ENCODE data around the gene IRF8.

The IRF8 gene

GRCh38 chr16:85891776-85892166 is 7.2 kb upstream of the IRF8 start:
- in situ Hi-C loops (cut with HindIII; ENCODE audit: low sequenced_read_pairs) = loop anchor here (5.0 kb wide), 1 partner anchor 101 kb away; no protein-coding TSS in a partner anchor

GRCh38 chr16:85892760-85893159 is 6.2 kb upstream of the IRF8 start:
- in situ Hi-C loops (cut with HindIII; ENCODE audit: low sequenced_read_pairs) = loop anchor here (5.0 kb wide), 1 partner anchor 100 kb away; no protein-coding TSS in a partner anchor

- in situ Hi-C loops (cut with HindIII; ENCODE audit: low sequenced_read_pairs) = loop anchor here (5.0 kb wide), 1 partner anchor 98 kb away; no protein-coding TSS in a partner anchor
Observed at GRCh38 chr16:85894266-85894665, 4.7 kb upstream of the IRF8 start.

GRCh38 chr16:85897382-85897781 is 1.6 kb upstream of the IRF8 start:
- in situ Hi-C loops (cut with HindIII; ENCODE audit: low sequenced_read_pairs) = no loop called here

- in situ Hi-C loops (cut with HindIII; ENCODE audit: low sequenced_read_pairs) = no loop called here
Observed at GRCh38 chr16:85899444-85899843, 482 bp downstream of the IRF8 start.

- in situ Hi-C loops (cut with HindIII; ENCODE audit: low sequenced_read_pairs) = no loop called here
Observed at GRCh38 chr16:85900027-85900792, 1.2 kb downstream of the IRF8 start.

GRCh38 chr16:85901110-85901509 is 2.1 kb downstream of the IRF8 start:
- in situ Hi-C loops (cut with HindIII; ENCODE audit: low sequenced_read_pairs) = no loop called here

- in situ Hi-C loops (cut with HindIII; ENCODE audit: low sequenced_read_pairs) = no loop called here
Observed at GRCh38 chr16:85901773-85902365, 2.9 kb downstream of the IRF8 start.

- in situ Hi-C loops (cut with HindIII; ENCODE audit: low sequenced_read_pairs) = no loop called here
Observed at GRCh38 chr16:85902366-85903155, 3.6 kb downstream of the IRF8 start.

GRCh38 chr16:85903559-85903958 is 4.6 kb downstream of the IRF8 start:
- in situ Hi-C loops (cut with HindIII; ENCODE audit: low sequenced_read_pairs) = no loop called here

- in situ Hi-C loops (cut with HindIII; ENCODE audit: low sequenced_read_pairs) = loop anchor here (5.0 kb wide), 1 partner anchor 68 kb away; no protein-coding TSS in a partner anchor
Observed at GRCh38 chr16:85905110-85906095, 6.4 kb downstream of the IRF8 start.

- in situ Hi-C loops (cut with HindIII; ENCODE audit: low sequenced_read_pairs) = loop anchor here (5.0 kb wide), 1 partner anchor 69 kb away; no protein-coding TSS in a partner anchor
Observed at GRCh38 chr16:85906349-85906748, 7.4 kb downstream of the IRF8 start.

- in situ Hi-C loops (cut with HindIII; ENCODE audit: low sequenced_read_pairs) = loop anchor here (5.0 kb wide), 1 partner anchor 70 kb away; no protein-coding TSS in a partner anchor
Observed at GRCh38 chr16:85907231-85907630, 8.3 kb downstream of the IRF8 start.

- in situ Hi-C loops (cut with HindIII; ENCODE audit: low sequenced_read_pairs) = loop anchor here (5.0 kb wide), 1 partner anchor 71 kb away; no protein-coding TSS in a partner anchor
Observed at GRCh38 chr16:85908444-85908843, 9.5 kb downstream of the IRF8 start.

GRCh38 chr16:85908889-85909589 is 10.1 kb downstream of the IRF8 start:
- in situ Hi-C loops (cut with HindIII; ENCODE audit: low sequenced_read_pairs) = loop anchor here (5.0 kb wide), 1 partner anchor 72 kb away; no protein-coding TSS in a partner anchor

- in situ Hi-C loops (cut with HindIII; ENCODE audit: low sequenced_read_pairs) = loop anchor here (5.0 kb wide), 1 partner anchor 73 kb away; no protein-coding TSS in a partner anchor
Observed at GRCh38 chr16:85909932-85910853, 11.2 kb downstream of the IRF8 start.

GRCh38 chr16:85910854-85911247 is 11.9 kb downstream of the IRF8 start:
- in situ Hi-C loops (cut with HindIII; ENCODE audit: low sequenced_read_pairs) = no loop called here

- in situ Hi-C loops (cut with HindIII; ENCODE audit: low sequenced_read_pairs) = no loop called here
Observed at GRCh38 chr16:85911251-85911930, 12.4 kb downstream of the IRF8 start.

Data from DLD1 (cell line).